Osteocyte (in vitro differentiated cells): ENCODE data around the gene TSPAN14. TPM values are rescaled to one million over a fixed set of nuclear protein-coding genes. Genes with fewer than 3 reads are reported as not detected.
A peak's percentile ranks its signal among the peaks of the same experiment; 100 is the strongest.

Experiments
- DNase-seq: peaks from one replicate; pipeline ENCODE4 v3.0.0; 2021; ENCODE audit warnings: mixed read lengths; ENCODE audit not compliant: unreplicated experiment; ENCODE audit errors: extremely low spot score
- H3K27ac Mint-ChIP-seq: one replicate; pipeline ENCODE4 v1.8.0; 2021; ENCODE audit warnings: mild to moderate bottlenecking, mixed read lengths; ENCODE audit not compliant: unreplicated experiment
- H3K27me3 Mint-ChIP-seq: one replicate; pipeline ENCODE4 v1.8.0; 2021; ENCODE audit warnings: mixed read lengths; ENCODE audit not compliant: unreplicated experiment
- H3K36me3 Mint-ChIP-seq: one replicate; pipeline ENCODE4 v1.8.0; 2021; ENCODE audit warnings: mixed read lengths; ENCODE audit not compliant: unreplicated experiment
- H3K4me1 Mint-ChIP-seq: one replicate; pipeline ENCODE4 v1.8.0; 2021; ENCODE audit warnings: mixed read lengths; ENCODE audit not compliant: unreplicated experiment
- H3K4me3 Mint-ChIP-seq: one replicate; pipeline ENCODE4 v1.8.0; 2021; ENCODE audit warnings: mild to moderate bottlenecking, moderate library complexity, mixed read lengths; ENCODE audit not compliant: unreplicated experiment
- H3K9me3 Mint-ChIP-seq: one replicate; pipeline ENCODE4 v1.8.0; 2021; ENCODE audit warnings: mixed read lengths; ENCODE audit not compliant: unreplicated experiment
- CTCF ChIP-seq: fragments of 200-600 bp; sonication (generic); IDR thresholded peaks from 2 replicates; pipeline ENCODE4 v1.5.0; 2021; ENCODE audit warnings: antibody characterized with exemption, mild to moderate bottlenecking, moderate library complexity
- total RNA-seq: library from RNA; stranded (reverse); gene quantifications from 2 replicates; pipeline ENCODE4 v1.2.1, GENCODE V29; 2021

The TSPAN14 gene
- total RNA-seq, 1 donor from 2014 or later: 50.7 TPM

DNA sequence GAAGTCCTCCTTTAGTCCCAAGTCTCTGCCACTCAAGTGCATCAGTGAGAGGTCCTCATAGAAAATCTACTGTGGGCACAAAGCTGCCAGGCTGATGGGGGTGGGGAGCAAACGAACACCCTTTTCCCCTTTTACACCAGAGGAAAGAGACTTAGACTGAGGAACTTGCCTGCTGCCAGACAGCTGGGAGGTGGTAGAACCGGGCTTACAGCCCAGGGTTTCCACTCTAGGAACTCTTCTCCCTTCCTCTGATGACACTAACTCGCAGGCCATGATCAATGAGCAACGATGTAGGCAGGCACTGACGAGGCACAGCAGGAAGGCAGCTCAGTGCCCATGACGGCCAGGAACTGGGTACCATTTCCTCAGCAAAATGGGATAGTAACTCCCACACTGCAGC lies 72.6 kb downstream of the TSPAN14 start:
- TF ChIP-seq CTCF: no peak
- Mint-ChIP-seq H3K27me3 (peaks cover 2% of the 10 kb centered on the region), H3K4me3 (no peak overlapping the region), H3K9me3 (no peaks in the 10 kb centered on the region), H3K36me3 (no peaks in the 10 kb centered on the region), H3K27ac (no peak overlapping the region), H3K4me1 (no peaks in the 10 kb centered on the region)
- no peak for DNase-seq

DNA sequence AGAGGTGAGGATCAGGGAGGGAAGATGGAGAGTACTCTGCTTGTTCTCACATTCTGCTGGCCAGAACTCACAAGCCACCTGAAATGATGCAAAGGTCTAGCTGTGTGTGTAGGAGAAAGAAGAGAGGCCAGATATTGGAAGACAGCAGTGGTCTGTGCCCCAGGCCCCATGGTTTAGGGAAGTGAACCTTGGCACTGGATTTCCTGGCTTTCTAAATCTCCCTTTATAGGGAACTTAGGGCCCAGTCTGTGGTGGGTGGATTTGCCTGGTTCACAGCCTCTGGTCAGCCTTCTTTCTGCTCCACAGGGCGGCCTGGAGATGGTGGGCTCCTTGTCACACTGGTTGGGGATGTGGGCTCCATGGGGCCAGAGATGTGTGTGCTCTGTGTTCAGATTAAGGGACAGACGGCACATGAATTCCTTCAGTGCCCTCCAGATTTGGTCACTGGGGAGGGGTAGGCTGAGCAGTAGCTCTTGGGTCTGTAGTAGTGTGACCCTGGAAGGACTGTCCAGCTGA lies 74.1 kb downstream of the TSPAN14 start:
- DNase-seq: no peak
- Mint-ChIP-seq H3K4me3 (no peak overlapping the region), H3K9me3 (no peaks in the 10 kb centered on the region), H3K4me1 (no peaks in the 10 kb centered on the region), H3K27ac (no peak overlapping the region), H3K36me3 (no peaks in the 10 kb centered on the region), H3K27me3 (peaks cover 2% of the 10 kb centered on the region)
- TF ChIP-seq CTCF: no peak

DNA sequence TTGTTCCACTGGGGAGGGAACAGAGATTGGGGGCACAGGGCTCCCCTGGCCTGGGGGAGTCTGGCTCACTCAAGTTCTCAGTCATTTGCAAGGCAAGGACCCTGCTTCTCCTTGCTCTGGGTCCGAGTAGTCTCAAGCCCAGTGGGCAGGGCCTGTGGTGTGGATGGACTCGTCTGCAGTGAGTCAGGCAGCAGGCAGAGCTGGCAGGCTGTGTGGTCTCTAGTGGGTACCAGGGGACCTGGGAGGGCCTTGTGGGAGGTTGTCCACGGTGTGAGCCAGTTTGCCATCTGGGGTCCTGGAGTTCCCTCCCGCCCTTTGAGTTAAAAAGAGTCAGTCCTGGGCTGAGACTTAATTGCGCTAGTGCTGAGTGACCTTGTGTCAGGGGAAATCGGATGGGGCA lies 74.8 kb downstream of the TSPAN14 start:
- no peaks in the 10 kb centered on the region for H3K4me1 Mint-ChIP-seq
- no peaks in the 10 kb centered on the region for H3K9me3 Mint-ChIP-seq
- H3K4me3 Mint-ChIP-seq: no peak overlapping the region
- H3K27ac Mint-ChIP-seq: no peak overlapping the region
- H3K36me3 Mint-ChIP-seq: no peaks in the 10 kb centered on the region
- peaks cover 2% of the 10 kb centered on the region for H3K27me3 Mint-ChIP-seq
- no peak for TF ChIP-seq CTCF
- DNase-seq: no peak

GRCh38 chr10:80529604-80530003 lies 75.5 kb downstream of the TSPAN14 start:
- DNase-seq: no peak
- H3K27me3 Mint-ChIP-seq: peaks cover 2% of the 10 kb centered on the region

GRCh38 chr10:80530251-80530650 lies 76.1 kb downstream of the TSPAN14 start:
- TF ChIP-seq CTCF: peak; percentile 18
- no peaks in the 10 kb centered on the region for H3K36me3 Mint-ChIP-seq

More at GRCh38 chr10:80529604-80530003, 75.5 kb downstream of the TSPAN14 start:
- Mint-ChIP-seq H3K9me3 (no peaks in the 10 kb centered on the region), H3K36me3 (no peaks in the 10 kb centered on the region), H3K4me1 (no peaks in the 10 kb centered on the region), H3K27ac (no peak overlapping the region), H3K4me3 (no peak overlapping the region)
- no peak for TF ChIP-seq CTCF

More at GRCh38 chr10:80530251-80530650, 76.1 kb downstream of the TSPAN14 start:
- no peak overlapping the region for H3K27ac Mint-ChIP-seq
- no peak overlapping the region for H3K4me3 Mint-ChIP-seq
- peaks cover 2% of the 10 kb centered on the region for H3K27me3 Mint-ChIP-seq
- DNase-seq: no peak
- H3K9me3 Mint-ChIP-seq: no peaks in the 10 kb centered on the region
- no peaks in the 10 kb centered on the region for H3K4me1 Mint-ChIP-seq
